ENCODE results near the gene RAB40C.

DNA sequence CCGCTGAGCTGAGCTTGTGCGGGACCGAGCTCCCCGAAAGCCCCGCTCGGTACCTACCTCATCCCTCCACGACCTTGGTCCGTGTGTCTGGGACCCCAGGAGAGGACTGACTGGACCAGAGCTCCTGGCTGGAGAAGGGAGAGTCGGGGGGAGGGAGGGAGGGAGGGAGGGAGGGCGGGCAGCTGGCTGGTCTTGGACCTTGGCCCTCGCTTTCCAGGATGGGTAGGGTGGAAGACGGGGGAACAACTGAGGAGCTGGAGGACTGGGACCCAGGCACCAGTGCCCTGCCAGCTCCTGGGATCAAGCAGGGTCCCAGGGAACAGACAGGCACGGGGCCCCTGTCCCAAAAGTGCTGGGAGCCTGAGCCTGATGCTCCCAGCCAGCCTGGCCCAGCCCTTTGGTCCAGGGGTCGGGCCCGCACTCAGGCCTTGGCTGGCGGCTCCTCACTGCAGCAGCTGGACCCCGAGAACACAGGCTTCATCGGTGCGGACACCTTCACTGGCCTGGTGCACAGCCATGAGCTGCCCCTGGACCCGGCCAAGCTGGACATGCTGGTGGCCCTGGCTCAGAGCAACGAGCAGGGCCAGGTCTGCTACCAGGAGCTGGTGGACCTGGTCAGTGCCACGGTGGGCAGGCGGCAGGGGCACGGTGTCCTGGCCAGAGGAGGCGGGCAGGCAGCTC lies 86.2 kb downstream of the RAB40C start:
- TF ChIP-seq, protein P1, sequence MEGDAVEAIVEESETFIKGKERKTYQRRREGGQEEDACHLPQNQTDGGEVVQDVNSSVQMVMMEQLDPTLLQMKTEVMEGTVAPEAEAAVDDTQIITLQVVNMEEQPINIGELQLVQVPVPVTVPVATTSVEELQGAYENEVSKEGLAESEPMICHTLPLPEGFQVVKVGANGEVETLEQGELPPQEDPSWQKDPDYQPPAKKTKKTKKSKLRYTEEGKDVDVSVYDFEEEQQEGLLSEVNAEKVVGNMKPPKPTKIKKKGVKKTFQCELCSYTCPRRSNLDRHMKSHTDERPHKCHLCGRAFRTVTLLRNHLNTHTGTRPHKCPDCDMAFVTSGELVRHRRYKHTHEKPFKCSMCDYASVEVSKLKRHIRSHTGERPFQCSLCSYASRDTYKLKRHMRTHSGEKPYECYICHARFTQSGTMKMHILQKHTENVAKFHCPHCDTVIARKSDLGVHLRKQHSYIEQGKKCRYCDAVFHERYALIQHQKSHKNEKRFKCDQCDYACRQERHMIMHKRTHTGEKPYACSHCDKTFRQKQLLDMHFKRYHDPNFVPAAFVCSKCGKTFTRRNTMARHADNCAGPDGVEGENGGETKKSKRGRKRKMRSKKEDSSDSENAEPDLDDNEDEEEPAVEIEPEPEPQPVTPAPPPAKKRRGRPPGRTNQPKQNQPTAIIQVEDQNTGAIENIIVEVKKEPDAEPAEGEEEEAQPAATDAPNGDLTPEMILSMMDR (conservative IDR thresholded peaks at IDR 0.05 in 1 of 2, IDR thresholded peaks at IDR 0.05 in 1 of 2; ENCODE audit: extremely low read depth in 1 of 2, insufficient read depth in 1 of 2, low read depth in 1 of 2, low read length in 2 of 2), result no peak
- no peak for TF ChIP-seq EZH2 (IDR thresholded peaks at IDR 0.05; ENCODE audit: borderline replicate concordance, low read length)
